Measurements from ENCODE around the gene CCDC186. TPM values are rescaled to one million over a fixed set of nuclear protein-coding genes. Genes with fewer than 3 reads are reported as not detected.

Gene CCDC186
- total and polyA plus RNA-seq, 10 donors = 3.0 to 48.6 (median 31.9) TPM

DNA sequence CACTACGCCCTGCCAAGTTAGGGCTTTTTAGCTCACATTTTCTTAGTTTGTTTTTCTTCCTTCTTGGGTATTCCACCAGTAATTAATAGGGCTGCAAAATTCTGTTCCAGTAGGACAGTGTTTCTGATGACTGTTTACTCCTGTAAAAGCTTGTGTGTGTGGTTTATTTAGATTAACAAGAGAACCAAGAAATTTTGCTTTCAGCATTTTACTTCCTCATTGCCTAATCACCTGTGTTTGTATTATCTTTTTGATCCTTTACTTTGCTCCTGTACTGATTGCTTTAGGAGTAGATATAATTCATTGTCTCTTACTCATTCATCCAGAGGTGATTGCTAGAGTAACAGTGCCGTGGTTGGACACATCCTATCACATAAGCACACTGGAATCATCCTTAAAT is 32.9 kb upstream of the CCDC186 start:
- H3K9me3 ChIP-seq = no peaks in the 10 kb centered on the region
- H3K4me3 ChIP-seq = no peak overlapping the region
- TF ChIP-seq, protein P1, sequence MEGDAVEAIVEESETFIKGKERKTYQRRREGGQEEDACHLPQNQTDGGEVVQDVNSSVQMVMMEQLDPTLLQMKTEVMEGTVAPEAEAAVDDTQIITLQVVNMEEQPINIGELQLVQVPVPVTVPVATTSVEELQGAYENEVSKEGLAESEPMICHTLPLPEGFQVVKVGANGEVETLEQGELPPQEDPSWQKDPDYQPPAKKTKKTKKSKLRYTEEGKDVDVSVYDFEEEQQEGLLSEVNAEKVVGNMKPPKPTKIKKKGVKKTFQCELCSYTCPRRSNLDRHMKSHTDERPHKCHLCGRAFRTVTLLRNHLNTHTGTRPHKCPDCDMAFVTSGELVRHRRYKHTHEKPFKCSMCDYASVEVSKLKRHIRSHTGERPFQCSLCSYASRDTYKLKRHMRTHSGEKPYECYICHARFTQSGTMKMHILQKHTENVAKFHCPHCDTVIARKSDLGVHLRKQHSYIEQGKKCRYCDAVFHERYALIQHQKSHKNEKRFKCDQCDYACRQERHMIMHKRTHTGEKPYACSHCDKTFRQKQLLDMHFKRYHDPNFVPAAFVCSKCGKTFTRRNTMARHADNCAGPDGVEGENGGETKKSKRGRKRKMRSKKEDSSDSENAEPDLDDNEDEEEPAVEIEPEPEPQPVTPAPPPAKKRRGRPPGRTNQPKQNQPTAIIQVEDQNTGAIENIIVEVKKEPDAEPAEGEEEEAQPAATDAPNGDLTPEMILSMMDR (IDR thresholded peaks at IDR 0.05 in 8 of 11, conservative IDR thresholded peaks at IDR 0.05 in 3 of 11) = no peak
- TF ChIP-seq POLR2AphosphoS5 (IDR thresholded peaks at IDR 0.05) (no peak), POLR2A (IDR thresholded peaks at IDR 0.05) (no peak)
- DNase-seq = no peak
- H3K27me3 ChIP-seq (replicated peaks in 1 of 7) = no peaks in the 10 kb centered on the region
- WGBS, 5 donors = 65 to 80% (median 72%) methylated on average over 2 of the region's 2 CpGs
- no peaks in the 10 kb centered on the region for H3K36me3 ChIP-seq
- intact Hi-C loops (cut with DNase I; ENCODE audit: low total_unique reads) = no loop called here
- no peaks in the 10 kb centered on the region for H3K4me1 ChIP-seq
- no peak overlapping the region for H3K27ac ChIP-seq

DNA sequence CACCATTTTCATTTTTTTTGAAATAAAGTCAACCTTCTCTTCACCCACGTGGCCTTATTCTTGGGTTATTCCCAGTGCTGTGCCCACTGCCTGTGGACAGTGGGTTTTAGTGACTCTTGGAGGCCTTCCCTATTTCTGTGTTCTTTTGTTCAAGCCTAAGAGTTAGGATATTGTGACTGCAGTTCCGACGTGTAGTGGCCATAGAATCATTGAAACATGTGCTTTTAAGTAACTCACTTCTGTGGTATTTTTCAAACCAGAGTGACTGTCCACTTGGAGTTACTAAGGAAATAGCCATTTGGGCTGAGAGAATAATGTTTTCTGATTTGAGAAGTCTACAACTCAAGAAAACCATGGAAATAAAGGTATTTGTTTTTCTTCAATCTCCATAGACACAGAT is 28.8 kb upstream of the CCDC186 start:
- Histone ChIP-seq H3K36me3 (no peaks in the 10 kb centered on the region), H3K27me3 (replicated peaks in 1 of 7) (no peaks in the 10 kb centered on the region), H3K9me3 (no peaks in the 10 kb centered on the region), H3K27ac (no peak overlapping the region), H3K4me1 (no peaks in the 10 kb centered on the region), H3K4me3 (no peak overlapping the region)
- no peak for TF ChIP-seq POLR2A (IDR thresholded peaks at IDR 0.05)
- TF ChIP-seq POLR2AphosphoS5 (IDR thresholded peaks at IDR 0.05) = no peak
- TF ChIP-seq, protein P1 (IDR thresholded peaks at IDR 0.05 in 8 of 11, conservative IDR thresholded peaks at IDR 0.05 in 3 of 11) = no peak
- no peak for DNase-seq
- 85 to 96% (median 90%) methylated on average over 3 of the region's 3 CpGs for WGBS, 5 donors
- intact Hi-C loops (cut with DNase I; ENCODE audit: low total_unique reads) = no loop called here

DNA sequence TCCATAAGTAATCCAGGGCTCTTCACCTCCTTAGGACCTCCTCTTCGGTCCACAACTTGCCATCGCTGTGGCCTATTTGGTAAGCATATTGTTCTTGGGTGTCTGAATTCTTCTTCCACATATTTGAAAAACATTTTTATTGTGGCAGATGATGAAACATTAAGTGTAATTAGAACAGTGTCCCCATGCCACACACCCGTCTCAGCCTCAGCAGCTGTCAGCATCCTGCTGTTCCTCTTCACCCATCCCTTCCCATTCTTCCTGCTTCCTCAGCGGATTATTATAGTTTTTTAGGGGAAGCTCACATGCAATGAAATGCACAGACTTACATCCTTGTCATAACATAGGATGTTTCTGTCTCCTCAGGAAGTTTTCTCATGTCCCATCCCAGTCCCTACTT is 25.2 kb upstream of the CCDC186 start:
- no peak for DNase-seq
- H3K27ac ChIP-seq = no peak overlapping the region
- H3K4me1 ChIP-seq = no peaks in the 10 kb centered on the region
- no peaks in the 10 kb centered on the region for H3K9me3 ChIP-seq
- H3K27me3 ChIP-seq (replicated peaks in 1 of 7) = peaks cover 0 to 6% (median 0%) of the 10 kb centered on the region in 7 donors
- 89 to 95% (median 92%) methylated on average over 4 of the region's 4 CpGs for WGBS, 5 donors
- H3K4me3 ChIP-seq = no peak overlapping the region
- H3K36me3 ChIP-seq = no peaks in the 10 kb centered on the region
- TF ChIP-seq POLR2AphosphoS5 (IDR thresholded peaks at IDR 0.05) (no peak), POLR2A (IDR thresholded peaks at IDR 0.05) (no peak)
- TF ChIP-seq, protein P1 (IDR thresholded peaks at IDR 0.05 in 8 of 11, conservative IDR thresholded peaks at IDR 0.05 in 3 of 11) = no peak
- intact Hi-C loops (cut with DNase I; ENCODE audit: low total_unique reads) = no loop called here

DNA sequence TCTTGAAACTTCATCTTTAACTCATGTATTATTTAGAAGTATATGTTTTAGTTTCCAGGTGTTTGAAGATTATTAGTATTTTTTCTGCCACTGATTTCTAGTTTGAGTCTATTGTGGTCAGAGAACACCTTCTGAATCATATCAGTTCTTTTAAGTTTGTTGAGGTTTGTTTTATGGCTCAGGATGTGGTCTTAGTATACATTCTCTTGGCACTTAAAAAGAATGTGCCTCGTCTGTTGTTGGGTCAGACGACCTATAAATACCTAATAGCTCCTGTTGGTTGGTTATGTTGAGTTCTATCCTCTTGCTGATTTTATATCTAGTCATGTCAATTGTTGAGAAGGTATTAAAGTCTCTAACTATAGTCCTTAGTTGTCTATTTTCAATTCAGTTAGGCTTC is 21.1 kb upstream of the CCDC186 start:
- DNase-seq = no peak
- no peak overlapping the region for H3K27ac ChIP-seq
- no peaks in the 10 kb centered on the region for H3K4me1 ChIP-seq
- H3K9me3 ChIP-seq = no peaks in the 10 kb centered on the region
- WGBS, 5 donors = 51 to 60% (median 55%) methylated on average over 2 of the region's 2 CpGs
- intact Hi-C loops (cut with DNase I; ENCODE audit: low total_unique reads) = no loop called here
- no peaks in the 10 kb centered on the region for H3K36me3 ChIP-seq
- peaks cover 0 to 6% (median 0%) of the 10 kb centered on the region in 7 donors for H3K27me3 ChIP-seq (replicated peaks in 1 of 7)
- no peak for TF ChIP-seq POLR2AphosphoS5 (IDR thresholded peaks at IDR 0.05)
- TF ChIP-seq, protein P1 (IDR thresholded peaks at IDR 0.05 in 8 of 11, conservative IDR thresholded peaks at IDR 0.05 in 3 of 11) = no peak
- no peak for TF ChIP-seq POLR2A (IDR thresholded peaks at IDR 0.05)
- H3K4me3 ChIP-seq = no peak overlapping the region
